DND-41 (cell line): ENCODE data around the gene OVOL1.

Experiments used
- ATAC-seq: fragments of 200-7000 bp; cut with Tn5 transposase; 3 replicates; pipeline ENCODE4 v1.9.1; 2021; ENCODE audit warnings: low read depth; ENCODE audit not compliant: insufficient read depth
- DNase-seq: peaks from one replicate; pipeline ENCODE4 v3.0.0-alpha.2; 2020
- H2AFZ ChIP-seq: 2 replicates; pipeline ENCODE4 v1.6.0; 2012; ENCODE audit warnings: low read depth, low read length
- H3K27ac ChIP-seq: 2 replicates; pipeline ENCODE4 v1.5.1; 2012; ENCODE audit warnings: low read length, inconsistent platforms
- H3K27me3 ChIP-seq: fragments of 200-600 bp; sonication (generic); 2 replicates; pipeline ENCODE4 v1.6.0; 2012; ENCODE audit warnings: low read length, mild to moderate bottlenecking, inconsistent platforms; ENCODE audit not compliant: insufficient read depth, poor library complexity
- H3K36me3 ChIP-seq: 2 replicates; pipeline ENCODE4 v1.5.1; 2012; ENCODE audit warnings: low read length, inconsistent platforms; ENCODE audit not compliant: insufficient read depth
- H3K4me1 ChIP-seq: 2 replicates; pipeline ENCODE4 v1.5.1; 2012; ENCODE audit warnings: mild to moderate bottlenecking, low read length; ENCODE audit not compliant: insufficient read depth
- H3K4me2 ChIP-seq: 2 replicates; pipeline ENCODE4 v1.6.0; 2012; ENCODE audit warnings: mild to moderate bottlenecking, moderate library complexity, low read length, inconsistent platforms; ENCODE audit not compliant: insufficient read depth
- H3K4me3 ChIP-seq, 2 experiments: fragments of 200-600 bp in 1 of 2; shearing (Covaris generic) in 1 of 2; 2 replicates each; pipeline ENCODE4 v1.5.1; 2012 to 2016; ENCODE audit warnings: inconsistent platforms in 2 of 2, low read length in 2 of 2, mild to moderate bottlenecking in 2 of 2, low read depth in 1 of 2, moderate library complexity in 1 of 2
- H3K79me2 ChIP-seq: 2 replicates; pipeline ENCODE4 v1.6.0; 2012; ENCODE audit warnings: low read length, inconsistent platforms; ENCODE audit not compliant: insufficient read depth
- H3K9ac ChIP-seq: 2 replicates; pipeline ENCODE4 v1.6.0; 2012; ENCODE audit warnings: low read depth, mild to moderate bottlenecking, inconsistent platforms, low read length, moderate library complexity
- H3K9me3 ChIP-seq: 2 replicates; pipeline ENCODE4 v1.5.1; 2012; ENCODE audit warnings: low read length, moderate library complexity, mild to moderate bottlenecking, inconsistent platforms; ENCODE audit not compliant: insufficient read depth, severe bottlenecking
- H4K20me1 ChIP-seq: 2 replicates; pipeline ENCODE4 v1.6.0; 2012; ENCODE audit warnings: low read length; ENCODE audit not compliant: insufficient read depth
- CTCF ChIP-seq: IDR thresholded peaks from 2 replicates; pipeline ENCODE4 v1.5.1; 2012; ENCODE audit warnings: borderline replicate concordance, low read length, moderate library complexity, mild to moderate bottlenecking; ENCODE audit not compliant: poor library complexity, severe bottlenecking; ENCODE audit errors: extremely low read depth
- EZH2 ChIP-seq: IDR thresholded peaks from 3 replicates; pipeline ENCODE4 v1.6.1; 2012; ENCODE audit warnings: borderline replicate concordance, low read depth, mild to moderate bottlenecking, moderate library complexity, low read length, inconsistent platforms; ENCODE audit not compliant: severe bottlenecking

OVOL1 gene

DNA sequence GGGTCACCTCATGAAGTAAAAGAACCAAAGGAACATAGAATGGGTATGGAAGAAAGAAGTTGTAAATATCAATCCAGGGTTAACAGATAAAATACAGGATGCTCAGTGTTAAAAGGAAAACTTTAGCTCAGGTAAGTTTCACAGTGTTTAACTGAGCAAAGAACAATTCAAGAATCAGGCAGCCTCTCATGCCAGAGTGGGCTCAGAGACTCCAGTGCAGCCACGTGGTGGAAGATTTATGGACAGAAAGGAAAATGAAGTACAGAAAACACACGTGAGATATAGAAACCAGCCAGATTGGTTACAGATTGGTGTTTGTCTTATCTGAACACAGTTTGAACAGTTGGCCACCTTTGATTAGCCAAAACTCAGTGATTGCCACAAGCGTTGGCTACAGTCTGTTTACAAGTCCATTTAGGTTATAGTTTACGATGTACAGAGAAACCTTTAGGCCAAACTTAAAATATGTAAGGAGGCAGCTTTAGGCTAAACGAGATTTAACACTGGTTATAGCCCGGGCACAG, 15.2 kb upstream of the OVOL1 start:
- no peaks in the 10 kb centered on the region for H3K4me1 ChIP-seq
- no peak for TF ChIP-seq CTCF
- no peak for TF ChIP-seq EZH2
- DNase-seq, result no peak
- peaks cover 11% of the 10 kb centered on the region; the same call in 1 of the 2 replicates for H4K20me1 ChIP-seq
- peaks cover 1% of the 10 kb centered on the region; the same call in 1 of the 2 replicates for H3K36me3 ChIP-seq
- no peak overlapping the region for H2AFZ ChIP-seq
- no peaks in the 10 kb centered on the region for H3K9me3 ChIP-seq
- H3K9ac ChIP-seq, result no peak overlapping the region
- no peaks in the 10 kb centered on the region for H3K27me3 ChIP-seq
- no peak overlapping the region for H3K27ac ChIP-seq
- H3K4me3 ChIP-seq, result no peak overlapping the region
- no peak for ATAC-seq
- H3K4me2 ChIP-seq, result no peak overlapping the region
- no peaks in the 10 kb centered on the region for H3K79me2 ChIP-seq

DNA sequence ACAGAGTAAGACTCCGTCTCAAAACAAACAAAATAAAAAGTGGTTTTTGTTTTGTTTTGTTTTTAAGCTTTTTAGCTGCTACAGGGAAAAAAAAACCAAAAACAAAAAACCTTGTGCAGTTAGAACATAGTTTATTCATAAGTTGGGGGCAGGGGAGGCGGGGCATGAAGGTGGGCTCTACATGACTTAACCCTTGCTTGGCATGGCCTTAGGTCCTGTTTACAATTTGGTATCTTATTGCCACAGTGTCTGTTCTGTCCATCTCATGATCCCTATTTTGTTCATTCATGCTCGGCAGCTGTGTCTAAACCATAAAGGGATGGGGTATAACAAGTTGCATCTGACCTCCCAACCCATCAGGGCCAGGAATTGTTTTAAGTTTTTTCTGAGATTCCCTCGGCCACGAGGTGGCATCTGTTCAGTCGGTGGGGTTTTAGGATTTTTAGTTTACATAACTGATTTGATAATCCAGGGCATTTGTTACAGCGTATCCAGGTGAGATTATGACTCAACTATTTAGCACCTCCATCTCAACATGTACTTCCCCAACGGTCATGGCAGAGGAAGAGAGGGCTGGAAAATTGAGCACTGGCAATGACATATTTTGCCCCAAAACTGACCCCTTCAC, 13.0 kb upstream of the OVOL1 start:
- ATAC-seq, result no peak
- peaks cover 31% of the 10 kb centered on the region for H4K20me1 ChIP-seq

GRCh38 chr11:65774525-65775306, 12.1 kb upstream of the OVOL1 start:
- ATAC-seq, result no peak
- TF ChIP-seq CTCF (no peak), EZH2 (no peak)
- H4K20me1 ChIP-seq, result peaks cover 39% of the 10 kb centered on the region
- no peak overlapping the region for H3K4me3 ChIP-seq
- no peaks in the 10 kb centered on the region for H3K9me3 ChIP-seq
- no peaks in the 10 kb centered on the region for H3K27me3 ChIP-seq
- peaks cover 10% of the 10 kb centered on the region for H3K4me1 ChIP-seq
- no peak overlapping the region for H3K9ac ChIP-seq
- H2AFZ ChIP-seq, result no peak overlapping the region
- no peak overlapping the region for H3K27ac ChIP-seq
- no peak overlapping the region for H3K4me2 ChIP-seq
- peaks cover 12% of the 10 kb centered on the region for H3K79me2 ChIP-seq
- H3K36me3 ChIP-seq, result peaks cover 32% of the 10 kb centered on the region
- DNase-seq, result no peak

More for the DNA sequence above, 13.0 kb upstream of the OVOL1 start:
- no peak for DNase-seq
- H3K9ac ChIP-seq, result no peak overlapping the region
- H3K4me2 ChIP-seq, result no peak overlapping the region
- peaks cover 4% of the 10 kb centered on the region; the same call in 1 of the 2 replicates for H3K79me2 ChIP-seq
- H3K4me3 ChIP-seq, result no peak overlapping the region
- no peak overlapping the region for H2AFZ ChIP-seq
- H3K27me3 ChIP-seq, result no peaks in the 10 kb centered on the region
- H3K36me3 ChIP-seq, result peaks cover 24% of the 10 kb centered on the region
- H3K9me3 ChIP-seq, result no peaks in the 10 kb centered on the region
- no peak overlapping the region for H3K27ac ChIP-seq
- no peak for TF ChIP-seq EZH2
- TF ChIP-seq CTCF, result no peak
- peaks cover 2% of the 10 kb centered on the region; the same call in 1 of the 2 replicates for H3K4me1 ChIP-seq
